WTC11 (cell line): ENCODE data around the gene CLEC4E.

Source experiments
- ATF1 ChIP-seq: sonication (generic); formaldehyde crosslinking; IDR thresholded peaks from 2 replicates; pipeline ENCODE4 v1.8.1; 2023; ENCODE audit warnings: mild to moderate bottlenecking, moderate library complexity, missing genetic modification reagents
- CBFB ChIP-seq: sonication (generic); formaldehyde crosslinking; IDR thresholded peaks from 2 replicates; pipeline ENCODE4 v1.8.1; 2022; ENCODE audit warnings: mild to moderate bottlenecking, low read depth, missing genetic modification reagents
- CREM ChIP-seq: sonication (generic); formaldehyde crosslinking; IDR thresholded peaks from 2 replicates; pipeline ENCODE4 v1.8.1; 2022; ENCODE audit warnings: mild to moderate bottlenecking, missing genetic modification reagents, moderate library complexity
- ELF4 ChIP-seq: sonication (generic); formaldehyde crosslinking; IDR thresholded peaks from 2 replicates; pipeline ENCODE4 v1.8.1; 2022; ENCODE audit warnings: low read depth, mild to moderate bottlenecking, moderate library complexity, missing genetic modification reagents
- FOXK1 ChIP-seq: sonication (generic); formaldehyde crosslinking; IDR thresholded peaks from 2 replicates; pipeline ENCODE4 v1.8.0; 2022; ENCODE audit warnings: mild to moderate bottlenecking, moderate library complexity, missing genetic modification reagents
- IRF2 ChIP-seq: sonication (generic); formaldehyde crosslinking; IDR thresholded peaks from 2 replicates; pipeline ENCODE4 v1.8.0; 2022; ENCODE audit warnings: low read depth, missing genetic modification reagents, borderline replicate concordance
- NR2C2 ChIP-seq: sonication (generic); formaldehyde crosslinking; IDR thresholded peaks from 2 replicates; pipeline ENCODE4 v1.8.0; 2022; ENCODE audit warnings: mild to moderate bottlenecking, missing genetic modification reagents
- SP1 ChIP-seq: sonication (generic); formaldehyde crosslinking; conservative IDR thresholded peaks from 2 replicates; pipeline ENCODE4 v1.8.1; 2022; ENCODE audit warnings: missing genetic modification reagents
- TF ChIP-seq, protein P1 (sequence below): fragments of 200-600 bp; IDR thresholded peaks from 2 replicates; pipeline ENCODE4 v1.8.0; 2022; ENCODE audit warnings: antibody characterized with exemption
- TF ChIP-seq, protein P2 (sequence below): sonication (generic); formaldehyde crosslinking; IDR thresholded peaks from 2 replicates; pipeline ENCODE4 v1.8.0; 2022; ENCODE audit warnings: mild to moderate bottlenecking, missing genetic modification reagents
- TF ChIP-seq, protein P3 (sequence below): sonication (generic); formaldehyde crosslinking; conservative IDR thresholded peaks from 2 replicates; pipeline ENCODE4 v1.8.1; 2022; ENCODE audit warnings: mild to moderate bottlenecking, missing genetic modification reagents
- TF ChIP-seq, protein P4 (sequence below): sonication (generic); formaldehyde crosslinking; IDR thresholded peaks from 2 replicates; pipeline ENCODE4 v1.8.0; 2022; ENCODE audit warnings: mild to moderate bottlenecking, missing genetic modification reagents

DNA sequence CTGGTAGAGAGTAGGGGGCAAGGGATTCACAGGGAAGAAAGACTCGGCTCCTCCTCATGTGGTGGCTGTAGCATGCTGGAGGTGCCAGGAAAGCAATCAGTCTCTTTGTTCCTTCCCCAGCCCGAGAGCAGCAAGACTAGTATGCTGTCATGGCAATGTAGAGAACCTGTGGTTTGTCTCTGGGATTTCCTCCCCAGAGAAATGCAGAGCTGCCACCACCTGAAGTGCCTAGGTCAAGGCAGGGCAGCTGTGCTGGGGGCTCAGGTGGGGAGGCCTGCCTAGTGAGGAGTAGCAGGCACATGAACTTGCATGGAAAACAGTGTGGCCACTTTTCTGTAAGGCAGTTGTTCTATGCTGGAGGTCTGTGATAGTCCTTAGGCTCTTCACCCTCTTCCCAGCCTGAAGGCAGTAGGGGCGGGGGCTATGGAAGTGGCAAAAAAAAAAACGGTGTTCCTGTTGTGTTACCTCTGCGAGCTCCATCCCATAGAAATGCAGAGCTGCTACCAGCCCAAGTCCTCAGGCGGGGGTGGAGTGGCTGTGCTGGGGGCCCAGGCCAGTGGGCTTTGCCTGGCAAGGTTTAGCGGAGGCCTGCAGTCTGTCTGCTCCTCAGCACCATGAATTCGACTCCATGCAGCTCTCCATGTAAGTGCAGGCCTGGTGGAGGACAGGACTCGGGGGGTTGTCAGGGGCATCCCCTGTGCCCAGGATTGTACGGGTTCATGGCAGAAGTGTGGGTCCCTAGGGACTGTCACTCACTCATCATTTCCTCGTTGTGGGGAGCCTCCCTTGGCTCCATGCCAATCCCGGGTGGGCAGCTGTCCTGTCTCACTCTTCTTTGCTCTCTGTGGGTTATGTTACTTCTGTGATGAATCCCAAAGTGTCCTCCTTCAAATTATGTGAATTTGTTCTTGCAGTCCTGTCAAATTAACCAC, 31.5 kb downstream of the CLEC4E start:
- TF ChIP-seq, protein P1, sequence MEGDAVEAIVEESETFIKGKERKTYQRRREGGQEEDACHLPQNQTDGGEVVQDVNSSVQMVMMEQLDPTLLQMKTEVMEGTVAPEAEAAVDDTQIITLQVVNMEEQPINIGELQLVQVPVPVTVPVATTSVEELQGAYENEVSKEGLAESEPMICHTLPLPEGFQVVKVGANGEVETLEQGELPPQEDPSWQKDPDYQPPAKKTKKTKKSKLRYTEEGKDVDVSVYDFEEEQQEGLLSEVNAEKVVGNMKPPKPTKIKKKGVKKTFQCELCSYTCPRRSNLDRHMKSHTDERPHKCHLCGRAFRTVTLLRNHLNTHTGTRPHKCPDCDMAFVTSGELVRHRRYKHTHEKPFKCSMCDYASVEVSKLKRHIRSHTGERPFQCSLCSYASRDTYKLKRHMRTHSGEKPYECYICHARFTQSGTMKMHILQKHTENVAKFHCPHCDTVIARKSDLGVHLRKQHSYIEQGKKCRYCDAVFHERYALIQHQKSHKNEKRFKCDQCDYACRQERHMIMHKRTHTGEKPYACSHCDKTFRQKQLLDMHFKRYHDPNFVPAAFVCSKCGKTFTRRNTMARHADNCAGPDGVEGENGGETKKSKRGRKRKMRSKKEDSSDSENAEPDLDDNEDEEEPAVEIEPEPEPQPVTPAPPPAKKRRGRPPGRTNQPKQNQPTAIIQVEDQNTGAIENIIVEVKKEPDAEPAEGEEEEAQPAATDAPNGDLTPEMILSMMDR: no peak
- TF ChIP-seq FOXK1 (CRISPR knock-in tag) (no peak), ELF4 (CRISPR knock-in tag) (no peak), ATF1 (no peak), NR2C2 (CRISPR knock-in tag) (no peak), SP1 (no peak), CREM (CRISPR knock-in tag) (no peak), CBFB (no peak), IRF2 (no peak)
- TF ChIP-seq, protein P2, sequence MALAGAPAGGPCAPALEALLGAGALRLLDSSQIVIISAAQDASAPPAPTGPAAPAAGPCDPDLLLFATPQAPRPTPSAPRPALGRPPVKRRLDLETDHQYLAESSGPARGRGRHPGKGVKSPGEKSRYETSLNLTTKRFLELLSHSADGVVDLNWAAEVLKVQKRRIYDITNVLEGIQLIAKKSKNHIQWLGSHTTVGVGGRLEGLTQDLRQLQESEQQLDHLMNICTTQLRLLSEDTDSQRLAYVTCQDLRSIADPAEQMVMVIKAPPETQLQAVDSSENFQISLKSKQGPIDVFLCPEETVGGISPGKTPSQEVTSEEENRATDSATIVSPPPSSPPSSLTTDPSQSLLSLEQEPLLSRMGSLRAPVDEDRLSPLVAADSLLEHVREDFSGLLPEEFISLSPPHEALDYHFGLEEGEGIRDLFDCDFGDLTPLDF (CRISPR knock-in tag): no peak
- TF ChIP-seq, protein P3, sequence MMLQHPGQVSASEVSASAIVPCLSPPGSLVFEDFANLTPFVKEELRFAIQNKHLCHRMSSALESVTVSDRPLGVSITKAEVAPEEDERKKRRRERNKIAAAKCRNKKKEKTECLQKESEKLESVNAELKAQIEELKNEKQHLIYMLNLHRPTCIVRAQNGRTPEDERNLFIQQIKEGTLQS (CRISPR knock-in tag): no peak
- TF ChIP-seq, protein P4, sequence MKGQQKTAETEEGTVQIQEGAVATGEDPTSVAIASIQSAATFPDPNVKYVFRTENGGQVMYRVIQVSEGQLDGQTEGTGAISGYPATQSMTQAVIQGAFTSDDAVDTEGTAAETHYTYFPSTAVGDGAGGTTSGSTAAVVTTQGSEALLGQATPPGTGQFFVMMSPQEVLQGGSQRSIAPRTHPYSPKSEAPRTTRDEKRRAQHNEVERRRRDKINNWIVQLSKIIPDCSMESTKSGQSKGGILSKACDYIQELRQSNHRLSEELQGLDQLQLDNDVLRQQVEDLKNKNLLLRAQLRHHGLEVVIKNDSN (CRISPR knock-in tag): no peak
